K562 (cell line): ENCODE results near the gene CNPPD1. TPM values are rescaled to one million over a fixed set of nuclear protein-coding genes. Genes with fewer than 3 reads are reported as not detected.

Experiments
- ARHGAP35 ChIP-seq: fragments of 450-650 bp; IDR thresholded peaks from 2 replicates; pipeline ENCODE4 v1.6.1; 2018; ENCODE audit not compliant: partially characterized antibody
- ARID1B ChIP-seq: fragments of 450-650 bp; IDR thresholded peaks from 2 replicates; pipeline ENCODE4 v1.6.1; 2016; ENCODE audit warnings: antibody characterized with exemption, mild to moderate bottlenecking, inconsistent platforms
- CREBBP ChIP-seq: IDR thresholded peaks from one replicate; pipeline ENCODE4 v1.6.1; 2012; ENCODE audit warnings: low read depth, mild to moderate bottlenecking, control low read depth, inconsistent platforms, low read length
- FOXM1 ChIP-seq, 2 experiments: fragments of 450-650 bp in 1 of 2; sonication (generic) in 1 of 2; formaldehyde crosslinking in 1 of 2; IDR thresholded peaks; 2 replicates each; pipeline versions ENCODE4 v1.6.1 to v1.9.0; 2017 to 2022; ENCODE audit warnings: low read depth in 2 of 2, mild to moderate bottlenecking in 2 of 2, missing genetic modification reagents in 1 of 2, moderate library complexity in 1 of 2
- HDAC6 ChIP-seq: IDR thresholded peaks from 2 replicates; pipeline ENCODE4 v1.6.1; 2012; ENCODE audit warnings: low read depth, mild to moderate bottlenecking, control low read depth, inconsistent platforms, low read length, moderate library complexity
- JUNB ChIP-seq: fragments of 450-650 bp; formaldehyde crosslinking; conservative IDR thresholded peaks from 2 replicates; pipeline ENCODE4 v1.4.0; 2020; ENCODE audit warnings: mild to moderate bottlenecking
- LCOR ChIP-seq: sonication (generic); formaldehyde crosslinking; IDR thresholded peaks from 2 replicates; pipeline ENCODE4 v1.8.0; 2022; ENCODE audit warnings: mild to moderate bottlenecking, missing genetic modification reagents
- MBD1 ChIP-seq: fragments of 250-450 bp; sonication (Bioruptor Pico); IDR thresholded peaks from 2 replicates; pipeline ENCODE4 v1.8.0; 2022; ENCODE audit warnings: inconsistent platforms
- MEF2D ChIP-seq: conservative IDR thresholded peaks from 2 replicates; pipeline ENCODE4 v1.6.1; 2016; ENCODE audit warnings: low read depth, missing genetic modification characterization, missing compliant biosample characterization
- MYBL2 ChIP-seq, 2 experiments: fragments of 450-650 bp in 1 of 2; sonication (generic) in 1 of 2; formaldehyde crosslinking in 1 of 2; IDR thresholded peaks; 2 replicates each; pipeline versions ENCODE4 v1.6.1 to v1.8.1; 2017 to 2022; ENCODE audit warnings: borderline replicate concordance in 1 of 2, inconsistent platforms in 1 of 2, low read depth in 1 of 2, mild to moderate bottlenecking in 1 of 2, missing genetic modification reagents in 1 of 2, moderate library complexity in 1 of 2
- NFATC3 ChIP-seq: fragments of 450-650 bp; IDR thresholded peaks from 2 replicates; pipeline ENCODE4 v1.6.1; 2017; ENCODE audit warnings: mild to moderate bottlenecking
- PML ChIP-seq: IDR thresholded peaks from 2 replicates; pipeline ENCODE4 v1.6.1; 2012; ENCODE audit warnings: low read length, inconsistent platforms
- POLR3G ChIP-seq: IDR thresholded peaks from 2 replicates; pipeline ENCODE4 v1.6.1; 2011; ENCODE audit not compliant: insufficient read length, insufficient replicate concordance; ENCODE audit errors: extremely low read depth
- PRDM10 ChIP-seq: fragments of 450-650 bp; IDR thresholded peaks from 2 replicates; pipeline ENCODE4 v1.6.1; 2018; ENCODE audit not compliant: partially characterized antibody
- RAD21 ChIP-seq, 2 experiments: fragments of 250-450 bp in 1 of 2; fragments of 450-650 bp in 1 of 2; sonication (Bioruptor Pico) in 1 of 2; formaldehyde crosslinking in 1 of 2; IDR thresholded peaks in 1 of 2; conservative IDR thresholded peaks in 1 of 2; 2 replicates each; pipeline versions ENCODE4 v1.4.0 to v1.8.0; 2020 to 2022; ENCODE audit warnings: mild to moderate bottlenecking in 2 of 2, moderate library complexity in 1 of 2
- RB1 ChIP-seq: fragments of 450-650 bp; IDR thresholded peaks from 2 replicates; pipeline ENCODE4 v1.6.1; 2017; ENCODE audit warnings: low read depth, mild to moderate bottlenecking
- RBM22 ChIP-seq: fragments of 200-400 bp; formaldehyde crosslinking; IDR thresholded peaks from 2 replicates; pipeline ENCODE4 v1.6.1; 2018; ENCODE audit warnings: low read length, low read depth; ENCODE audit not compliant: poor library complexity, severe bottlenecking
- RUNX1 ChIP-seq: sonication (generic); IDR thresholded peaks from 2 replicates; pipeline ENCODE4 v1.6.1; 2016; ENCODE audit warnings: antibody characterized with exemption, low read depth
- SMAD2 ChIP-seq: fragments of 150-350 bp; IDR thresholded peaks from 2 replicates; pipeline ENCODE4 v1.6.1; 2014; ENCODE audit warnings: low read depth, mild to moderate bottlenecking, low read length
- YBX1 ChIP-seq: fragments of 450-650 bp; IDR thresholded peaks from 2 replicates; pipeline ENCODE4 v1.7.1; 2016; ENCODE audit warnings: mild to moderate bottlenecking
- polyA plus RNA-seq, 8 experiments: library from polyadenylated mRNA; depleted of rRNA in 4 of 8; stranded (reverse) in 5 of 8; unstranded in 3 of 8; fragments of >200 nt; fragmentation: Nextera tagmentation in 2 of 8; fragmentation: Illumina TruSeq in 1 of 8; extraction: Ambion mirVana in 2 of 8; extraction: Trizol in 1 of 8; gene quantifications; 2 replicates each; pipeline versions ENCODE4 v1.2.1 to v1.2.3, GENCODE V29; 2011 to 2014; ENCODE audit warnings: inconsistent platforms in 1 of 8, missing spikeins in 1 of 8
- total RNA-seq, 7 experiments: library from RNA; depleted of rRNA in 6 of 7; stranded (reverse); fragments of >200 nt in 6 of 7; fragmentation: Illumina TruSeq in 2 of 7; extraction: Trizol in 2 of 7; gene quantifications; 2 replicates each; pipeline versions ENCODE4 v1.2.1 to v1.2.3, GENCODE V29; 2011 to 2021; ENCODE audit warnings: low replicate concordance in 1 of 7

CNPPD1 gene
- total and polyA plus RNA-seq, 9 of the 15 experiments (the other 6 are each of a cell fraction or from before 2014, with no cell fraction given), result 9.9 to 53.5 (median 27.0) TPM

DNA sequence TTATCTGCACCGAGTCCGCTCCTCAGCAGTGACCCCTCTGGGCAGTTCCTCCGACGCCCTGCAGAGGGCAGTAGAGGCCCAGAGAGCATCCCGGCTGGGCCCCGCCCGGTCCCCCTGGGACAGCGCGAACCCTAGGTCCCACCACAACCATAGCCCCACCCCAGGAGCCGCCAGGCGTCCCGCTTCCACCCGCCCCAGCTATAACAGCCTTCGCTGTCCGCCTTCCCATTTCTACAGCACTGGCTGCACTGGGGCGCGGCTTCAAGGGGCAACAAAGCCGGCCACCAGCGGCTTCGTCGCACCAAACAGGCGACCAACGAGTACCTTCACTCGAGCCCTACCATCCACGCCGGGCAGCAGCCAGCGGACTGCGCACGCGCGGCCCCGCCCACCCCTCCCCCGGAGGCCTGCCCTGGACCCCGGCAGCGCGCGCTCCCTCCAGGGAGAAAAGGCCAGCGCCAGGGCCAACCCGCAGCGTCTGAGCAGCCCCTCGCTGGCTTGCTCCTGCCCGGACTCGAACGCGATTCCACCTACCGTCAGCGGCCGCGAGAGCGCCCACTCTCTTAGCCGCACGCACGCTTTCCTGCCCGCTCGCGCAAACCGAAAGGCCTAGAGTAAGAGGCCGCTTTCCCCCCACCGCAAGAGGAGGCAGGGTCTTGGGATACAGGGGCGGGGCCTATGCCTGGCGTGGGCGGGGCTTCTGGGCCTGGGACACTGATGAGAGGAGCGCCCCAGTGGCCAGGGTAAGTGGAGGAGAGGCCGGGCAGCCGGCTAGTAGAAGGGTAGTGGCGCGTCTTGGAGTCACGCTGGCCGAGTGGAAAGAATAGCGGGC, 16.3 kb downstream of the CNPPD1 start, which contains the start of gene NHEJ1 (continued):
- TF ChIP-seq RBM22 (peak; percentile 47), NFATC3 (no peak), FOXM1 (IDR thresholded peaks at IDR 0.05; ENCODE audit: low read depth) (no peak), FOXM1 (CRISPR knock-in tag; IDR thresholded peaks at IDR 0.05; ENCODE audit: low read depth) (no peak; the same call in 1 of the 2 replicates), RUNX1 (no peak), HDAC6 (no peak), MYBL2 (IDR thresholded peaks at IDR 0.05; ENCODE audit: low read depth) (no peak), MYBL2 (CRISPR knock-in tag; IDR thresholded peaks at IDR 0.05; ENCODE audit: borderline replicate concordance) (no peak), POLR3G (no peak), PML (no peak), PRDM10 (peak; percentile 68), ARID1B (no peak), MBD1 (no peak), RAD21 (CRISPR knock-in tag; conservative IDR thresholded peaks at IDR 0.05 in 1 of 2, IDR thresholded peaks at IDR 0.05 in 1 of 2) (peak; percentile 71 to 81), RB1 (peak; percentile 64), SMAD2 (no peak), MEF2D (no peak), ARHGAP35 (no peak), JUNB (CRISPR knock-in tag) (no peak), YBX1 (no peak), LCOR (peak; percentile 41), CREBBP (no peak)
